Measurements from ENCODE around the gene ANKIB1.
"Not testable (repeated sequence)": the region's sequence is repeated elsewhere in the genome, so short reads cannot be mapped to it uniquely, and the experiment has no call there.

Gene ANKIB1

DNA sequence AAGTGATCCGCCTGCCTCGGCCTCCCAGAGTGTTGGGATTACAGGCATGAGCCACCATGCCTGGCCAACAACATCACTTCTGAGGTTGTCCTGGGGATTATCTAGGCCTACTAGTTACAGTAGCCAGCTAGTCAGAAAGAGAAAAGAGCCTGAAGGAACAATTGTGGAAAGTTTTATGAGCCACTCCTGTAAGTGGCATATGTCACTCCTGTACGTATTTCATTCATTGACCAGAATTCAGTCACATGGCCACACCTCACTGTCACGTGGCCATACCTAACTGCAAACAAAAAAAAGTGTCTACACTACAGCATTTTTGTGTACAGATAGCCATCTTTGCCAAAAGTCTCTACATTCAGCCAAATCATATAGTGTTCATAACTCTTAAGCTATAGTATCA is 85.7 kb downstream of the ANKIB1 start:
- no peak for DNase-seq

GRCh38 chr7:92332782-92333181 is 87.0 kb downstream of the ANKIB1 start:
- DNase-seq: no peak

- no peak for DNase-seq
Measured at GRCh38 chr7:92333866-92334265, 88.1 kb downstream of the ANKIB1 start.

GRCh38 chr7:92335574-92335973 is 89.8 kb downstream of the ANKIB1 start:
- no peak for DNase-seq

DNA sequence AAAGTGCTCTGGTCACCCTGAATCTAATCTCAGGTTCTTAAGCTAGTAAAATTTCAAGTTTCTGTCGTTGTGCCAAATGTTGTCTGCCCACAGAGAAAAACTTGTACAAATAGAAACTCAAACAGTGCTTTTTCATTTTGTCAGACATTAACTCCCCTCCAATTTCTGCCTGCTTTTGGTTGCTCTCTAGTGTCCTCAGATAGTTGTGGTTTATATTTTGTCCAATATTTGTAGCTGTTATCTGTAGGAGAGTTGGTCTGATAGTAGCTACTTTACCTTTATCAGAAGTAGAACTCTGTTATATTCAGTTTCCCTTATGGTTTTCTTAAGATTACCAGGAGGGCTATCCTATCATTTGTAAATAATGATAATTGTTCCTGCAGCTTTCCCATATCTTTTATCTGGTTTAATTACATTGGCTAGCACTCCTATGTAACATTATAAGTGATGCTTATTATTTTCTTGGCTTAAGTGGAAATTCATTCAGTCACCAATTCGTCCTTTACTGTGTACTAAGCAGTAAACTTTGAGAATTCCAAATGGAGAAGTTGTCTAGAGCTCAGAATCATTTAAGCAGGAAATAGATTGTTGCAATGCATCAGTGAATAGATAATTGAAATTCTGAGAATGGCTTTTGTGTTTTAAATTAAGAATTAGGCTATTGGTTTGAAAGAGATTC is 91.0 kb downstream of the ANKIB1 start:
- DNase-seq: no peak

GRCh38 chr7:92340016-92340415 is 94.2 kb downstream of the ANKIB1 start:
- DNase-seq: no peak

DNA sequence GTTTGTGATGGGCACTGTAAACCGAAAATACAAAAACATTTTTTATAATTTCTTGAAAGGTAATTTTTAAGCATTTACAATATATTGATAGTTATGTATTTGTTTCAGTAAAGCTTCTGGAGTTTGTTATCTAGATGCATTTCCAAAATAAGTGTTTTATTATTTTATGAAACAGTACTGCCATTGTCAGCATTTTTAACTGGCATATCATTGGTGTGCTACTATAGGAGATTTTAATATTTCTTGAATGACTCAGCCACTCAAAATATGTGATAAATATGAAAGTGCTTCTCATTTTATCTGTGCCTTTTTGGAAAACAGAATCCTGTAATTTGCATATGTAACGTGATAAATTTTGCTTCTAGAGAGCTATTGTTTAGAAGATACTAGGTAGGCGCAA is 97.9 kb downstream of the ANKIB1 start:
- no peak for DNase-seq

GRCh38 chr7:92352009-92352408 is 106.2 kb downstream of the ANKIB1 start:
- no peak for DNase-seq

DNA sequence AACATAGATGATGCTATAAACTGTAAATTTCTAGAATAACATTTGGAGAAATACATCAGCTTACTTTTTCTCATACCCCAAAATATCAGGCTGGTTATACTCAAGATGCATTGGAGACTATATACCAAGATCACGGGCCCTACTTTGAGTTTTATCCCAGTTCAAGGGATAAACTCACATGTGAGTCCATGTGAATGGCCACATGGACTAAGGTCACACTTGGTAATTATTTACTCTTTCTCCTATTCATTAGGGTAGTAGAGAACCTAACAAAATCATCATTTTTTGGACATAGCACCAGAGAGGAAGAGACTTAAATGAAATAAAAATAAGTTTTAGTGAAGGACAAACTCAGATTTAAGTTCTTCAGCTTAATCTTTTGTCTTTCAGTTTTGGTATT is 108.4 kb downstream of the ANKIB1 start:
- DNase-seq: no peak

- DNase-seq: no peak
Measured at GRCh38 chr7:92356406-92356805, 110.6 kb downstream of the ANKIB1 start.

DNA sequence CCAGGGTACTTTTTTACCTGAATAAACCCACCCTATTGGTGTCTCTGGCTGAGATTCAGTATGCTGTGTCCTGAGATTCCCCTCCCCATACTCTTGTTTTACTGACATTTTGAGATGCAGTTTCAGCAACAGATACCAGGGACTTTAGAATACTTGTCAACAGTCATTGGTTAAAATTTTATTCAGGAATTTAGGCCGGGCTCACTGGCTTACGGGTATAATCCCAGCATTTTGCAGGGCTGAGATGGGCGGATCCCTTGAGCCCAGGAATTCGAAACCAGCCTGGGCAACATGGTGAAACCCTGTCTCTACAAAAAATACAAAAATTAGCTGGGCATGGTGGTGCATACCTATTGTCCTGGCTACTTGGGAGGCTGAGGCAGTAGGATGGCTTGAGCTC is 111.5 kb downstream of the ANKIB1 start:
- no peak for DNase-seq

GRCh38 chr7:92359179-92359578 is 113.4 kb downstream of the ANKIB1 start:
- DNase-seq: not testable (repeated sequence)

DNA sequence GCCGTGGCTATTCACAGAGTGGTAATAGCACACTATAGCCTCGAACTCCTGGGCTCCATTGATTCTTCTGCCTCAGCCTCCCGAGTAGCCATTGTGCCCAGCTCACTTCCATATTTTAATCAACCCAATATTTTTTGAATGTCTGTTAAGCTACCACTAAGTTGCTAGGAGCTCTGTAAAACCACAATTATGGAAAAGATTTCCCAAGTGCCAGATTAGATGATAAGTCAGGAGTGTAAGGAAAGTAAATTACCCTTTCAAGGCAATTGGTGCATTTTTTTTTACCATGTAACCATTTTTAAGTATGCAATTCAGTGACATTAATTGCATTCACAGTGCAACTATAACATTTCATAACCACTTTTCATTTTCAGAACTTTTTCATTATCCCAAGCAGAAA is 114.0 kb downstream of the ANKIB1 start:
- DNase-seq: no peak

GRCh38 chr7:92360387-92360786 is 114.6 kb downstream of the ANKIB1 start:
- no peak for DNase-seq

DNA sequence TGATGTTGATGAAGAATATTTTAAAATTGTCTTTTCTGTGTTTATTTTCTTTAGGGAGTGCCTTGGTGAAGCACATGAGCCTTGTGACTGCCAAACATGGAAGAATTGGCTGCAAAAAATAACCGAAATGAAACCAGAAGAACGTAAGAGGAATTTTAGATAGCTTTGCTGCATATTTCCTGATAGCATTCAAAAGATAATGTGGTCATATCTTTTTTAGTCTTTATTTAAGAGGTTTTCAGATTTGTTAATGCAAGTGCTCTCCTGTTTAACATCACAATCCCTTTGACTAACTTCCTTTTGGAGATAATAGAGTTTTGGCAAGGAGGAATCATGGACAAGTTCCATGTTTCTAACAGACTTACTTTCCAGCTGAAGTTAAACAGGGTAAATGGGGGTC is 116.4 kb downstream of the ANKIB1 start:
- DNase-seq: no peak

DNA sequence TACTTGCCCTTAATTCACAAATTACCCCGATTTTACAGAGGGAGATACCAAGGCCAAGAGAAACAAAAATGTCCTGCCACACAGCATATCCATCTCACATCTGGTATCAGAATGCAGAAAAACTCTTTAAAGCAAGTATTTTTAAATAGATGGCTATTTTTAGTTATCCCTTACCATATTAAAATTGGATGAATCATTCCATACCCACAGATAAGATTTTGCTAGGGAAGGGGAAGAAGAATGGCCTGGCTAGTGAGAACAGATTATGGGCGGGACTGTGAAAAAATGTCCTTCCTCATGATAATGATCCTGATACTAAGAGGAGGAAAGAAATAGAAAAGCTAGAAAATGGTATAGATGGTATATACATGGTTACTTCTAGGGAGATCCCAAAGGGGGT is 121.0 kb downstream of the ANKIB1 start:
- DNase-seq: no peak

DNA sequence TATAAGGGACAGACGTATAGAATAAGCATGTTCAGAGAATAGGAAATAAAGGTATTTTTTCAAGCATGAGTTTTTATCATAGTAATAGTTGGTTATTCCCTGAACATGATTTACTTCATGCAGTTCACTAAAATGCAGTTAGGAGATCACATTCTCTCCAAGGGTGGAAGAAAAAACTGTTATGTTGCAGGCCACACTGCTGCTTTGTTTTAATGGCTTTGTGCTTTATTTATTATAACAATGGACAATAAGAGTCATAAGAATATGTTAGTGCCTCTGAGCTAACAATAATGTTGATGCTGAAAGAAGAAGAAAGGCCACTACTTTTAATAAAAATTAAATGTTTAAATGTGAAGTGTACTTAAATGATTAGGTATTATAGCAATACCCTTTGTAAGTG is 123.0 kb downstream of the ANKIB1 start:
- DNase-seq: no peak

- DNase-seq: no peak
Measured at GRCh38 chr7:92375013-92375412, 129.2 kb downstream of the ANKIB1 start.

- no peak for DNase-seq
Measured at GRCh38 chr7:92391071-92391470, 145.3 kb downstream of the ANKIB1 start.

DNA sequence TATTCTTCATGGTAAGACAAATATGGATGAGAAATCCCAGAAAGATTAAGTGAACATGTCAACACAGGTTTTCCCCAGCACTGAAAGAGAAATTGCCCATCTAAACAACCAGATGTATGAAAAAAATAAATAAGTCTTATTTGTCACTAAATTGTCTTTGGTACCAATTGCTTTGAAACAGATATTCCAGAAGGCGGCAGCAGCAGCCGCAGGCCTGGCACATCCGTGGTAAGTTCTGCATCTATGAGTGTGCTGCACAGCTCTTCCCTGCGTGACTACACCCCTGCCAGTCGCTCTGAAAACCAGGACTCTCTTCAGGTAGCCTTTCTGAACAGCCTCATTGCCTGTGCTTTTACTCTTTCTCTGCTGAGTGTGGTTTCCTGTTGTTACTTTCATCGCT is 151.8 kb downstream of the ANKIB1 start:
- DNase-seq: no peak

DNA sequence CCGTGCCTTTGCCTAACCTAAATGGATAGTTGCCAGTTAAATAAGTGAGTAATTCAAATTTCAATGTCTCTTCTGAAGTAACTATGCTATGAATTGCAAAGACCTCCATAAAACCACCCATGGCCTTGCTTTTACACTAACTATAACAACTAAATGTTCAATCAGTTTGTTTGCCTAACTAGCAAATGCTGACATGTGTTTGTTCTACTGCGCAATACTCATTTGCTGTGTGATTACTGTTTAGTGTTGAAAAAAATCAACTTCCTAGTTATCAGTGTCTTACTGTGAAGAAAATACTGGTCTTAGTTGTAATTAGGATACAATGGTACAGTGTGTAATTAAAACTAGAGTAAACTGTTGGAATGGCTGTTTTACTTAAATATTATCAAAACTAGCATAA is 154.2 kb downstream of the ANKIB1 start:
- DNase-seq: no peak

GRCh38 chr7:92402920-92403759 is 157.4 kb downstream of the ANKIB1 start:
- no peak for DNase-seq

- DNase-seq: no peak
Measured at GRCh38 chr7:92403760-92404074, 157.9 kb downstream of the ANKIB1 start.

DNA sequence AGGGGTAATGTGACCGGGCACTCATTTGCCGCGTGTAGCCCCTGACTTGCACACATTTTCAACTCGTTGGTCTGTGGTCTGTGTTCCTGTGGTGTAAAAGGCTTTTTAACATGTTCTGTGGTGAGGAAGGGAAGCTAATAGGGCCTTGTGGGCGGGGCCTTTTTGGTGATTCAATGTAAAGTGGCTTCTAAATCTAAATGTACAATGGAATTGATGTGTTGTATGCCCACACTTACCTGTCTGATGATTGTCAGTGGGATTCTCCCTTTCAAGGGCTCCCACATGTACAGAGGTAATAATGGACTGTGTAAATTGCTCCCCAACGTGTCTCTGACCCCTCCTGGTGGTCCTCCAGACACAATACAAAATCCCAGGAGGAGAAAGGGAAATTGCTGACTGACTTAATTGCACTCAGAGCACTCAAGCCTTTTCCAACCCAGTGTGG is 158.4 kb downstream of the ANKIB1 start:
- DNase-seq: no peak

DNA sequence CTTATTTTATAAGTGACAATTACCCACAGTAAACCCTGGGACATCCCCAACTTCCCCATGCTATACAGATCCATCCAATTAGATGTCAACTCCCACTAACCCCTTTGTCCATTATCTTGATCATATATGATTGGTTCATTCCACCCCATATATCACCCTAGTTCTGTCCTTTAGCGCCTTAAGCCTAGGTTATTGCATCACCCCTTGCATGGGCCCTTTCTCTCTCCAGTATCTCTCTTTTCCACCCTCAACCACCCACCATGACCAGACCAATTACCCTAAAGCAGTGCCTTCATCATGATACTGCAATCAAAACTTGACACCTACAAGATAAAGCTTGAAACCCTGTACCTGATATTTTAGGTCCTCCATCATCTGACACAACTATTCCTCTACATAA is 163.6 kb downstream of the ANKIB1 start:
- DNase-seq: no peak
